ENCODE results near the gene SOX18. TPM values are rescaled to one million over a fixed set of nuclear protein-coding genes. Genes with fewer than 3 reads are reported as not detected.
A peak's percentile ranks its signal among the peaks of the same experiment; 100 is the strongest.

The SOX18 gene
- total RNA-seq (not detected), polyA plus RNA-seq (not detected)

DNA sequence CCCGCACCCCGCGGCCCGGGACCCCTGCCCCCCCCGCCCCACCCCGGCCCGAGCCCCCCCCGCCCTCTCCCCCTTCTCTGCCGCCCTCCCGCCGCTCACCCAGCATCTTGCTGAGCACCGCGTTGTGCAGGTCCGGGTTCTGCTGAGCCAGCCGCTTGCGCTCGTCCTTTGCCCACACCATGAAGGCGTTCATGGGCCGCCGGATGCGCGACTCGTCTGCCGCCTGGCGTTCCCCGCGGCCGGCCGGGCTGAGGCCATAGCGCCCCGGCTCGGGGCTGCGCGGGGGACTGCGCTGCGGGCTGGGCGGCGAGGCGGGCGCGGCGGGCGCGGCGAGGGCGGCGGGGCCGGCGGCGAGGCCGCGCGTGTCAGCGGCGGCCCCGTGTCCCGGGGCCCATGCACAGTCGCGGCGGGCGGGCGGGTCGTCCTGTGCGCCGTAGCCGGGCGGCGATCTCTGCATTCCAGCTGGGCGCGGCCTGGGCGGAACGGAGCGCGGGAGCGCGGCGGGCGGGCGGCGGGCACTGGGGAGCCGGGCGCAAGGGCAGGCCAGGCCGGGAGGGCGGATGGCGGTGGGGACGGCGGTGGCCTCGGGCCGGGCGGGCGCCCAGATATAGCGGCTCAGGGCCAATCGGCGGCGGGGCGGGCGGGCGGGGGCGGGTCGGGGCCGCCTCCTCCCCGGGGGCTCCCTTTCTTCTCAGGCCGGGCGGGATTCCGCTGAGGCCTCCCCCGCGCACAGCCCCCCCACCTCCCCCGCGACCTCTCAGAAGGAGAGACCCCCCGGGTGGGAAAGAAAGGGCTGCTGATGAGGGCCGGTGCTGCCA, at the start of gene SOX18:
SOX18 (minus strand) TSS at position 580 of the 818 bp plus-strand sequence; CDS start at position 457, 123 bp downstream.
- no peaks in the 10 kb centered on the region for H3K36me3 ChIP-seq (ENCODE audit: control insufficient read depth, insufficient read depth, low read length)
- DNase-seq (peak in 1 of 3 donors; percentile 49), ATAC-seq (ENCODE audit: low read depth in 2 of 2) (peak in 1 of 2 donors; percentile 47)
- peaks cover 0 to 4% (median 0%) of the 10 kb centered on the region in 7 donors for H3K9me3 Mint-ChIP-seq
- H3K4me3 Mint-ChIP-seq: peak within 1 kb of the TSS in 3 of 4 donors; percentile 38 to 74 (median 69)
- peaks cover 13% of the 10 kb centered on the region for H3K4me1 ChIP-seq (ENCODE audit: control insufficient read depth, insufficient read depth, low read length, poor library complexity, severe bottlenecking)
- peaks cover 0 to 23% (median 4%) of the 10 kb centered on the region in 4 donors for H3K4me1 Mint-ChIP-seq
- peaks cover 2% of the 10 kb centered on the region for H3K27me3 ChIP-seq (ENCODE audit: control insufficient read depth, insufficient read depth, low read length)
- no peak within 1 kb of the TSS for H3K27ac Mint-ChIP-seq
- no peaks in the 10 kb centered on the region for H3K36me3 Mint-ChIP-seq
- no peak within 1 kb of the TSS for H3K27ac ChIP-seq (ENCODE audit: insufficient read depth, low read length, poor library complexity, severe bottlenecking)
- H3K4me3 ChIP-seq (ENCODE audit: low read depth, low read length): no peak within 1 kb of the TSS
- peaks cover 53% of the 10 kb centered on the region for H3K27me3 Mint-ChIP-seq
- no peaks in the 10 kb centered on the region for H3K9me3 ChIP-seq (ENCODE audit: control insufficient read depth in 2 of 2, low read length in 2 of 2)

DNA sequence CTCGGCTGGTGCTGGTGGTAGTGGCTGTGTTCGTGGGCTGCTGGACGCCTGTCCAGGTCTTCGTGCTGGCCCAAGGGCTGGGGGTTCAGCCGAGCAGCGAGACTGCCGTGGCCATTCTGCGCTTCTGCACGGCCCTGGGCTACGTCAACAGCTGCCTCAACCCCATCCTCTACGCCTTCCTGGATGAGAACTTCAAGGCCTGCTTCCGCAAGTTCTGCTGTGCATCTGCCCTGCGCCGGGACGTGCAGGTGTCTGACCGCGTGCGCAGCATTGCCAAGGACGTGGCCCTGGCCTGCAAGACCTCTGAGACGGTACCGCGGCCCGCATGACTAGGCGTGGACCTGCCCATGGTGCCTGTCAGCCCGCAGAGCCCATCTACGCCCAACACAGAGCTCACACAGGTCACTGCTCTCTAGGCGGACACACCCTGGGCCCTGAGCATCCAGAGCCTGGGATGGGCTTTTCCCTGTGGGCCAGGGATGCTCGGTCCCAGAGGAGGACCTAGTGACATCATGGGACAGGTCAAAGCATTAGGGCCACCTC, 49.1 kb upstream of the SOX18 start:
- no peaks in the 10 kb centered on the region for H3K9me3 ChIP-seq (ENCODE audit: control insufficient read depth in 2 of 2, low read length in 2 of 2)
- no peak overlapping the region for H3K27ac ChIP-seq (ENCODE audit: insufficient read depth, low read length, poor library complexity, severe bottlenecking)
- peaks cover 0 to 15% (median 3%) of the 10 kb centered on the region in 4 donors for H3K4me1 Mint-ChIP-seq
- H3K9me3 Mint-ChIP-seq: peaks cover 0 to 5% (median 0%) of the 10 kb centered on the region in 7 donors
- H3K36me3 ChIP-seq (ENCODE audit: control insufficient read depth, insufficient read depth, low read length): no peaks in the 10 kb centered on the region
- H3K4me3 ChIP-seq (ENCODE audit: low read depth, low read length): no peak overlapping the region
- peaks cover 6% of the 10 kb centered on the region for H3K36me3 Mint-ChIP-seq
- DNase-seq (no peak), ATAC-seq (ENCODE audit: low read depth in 2 of 2) (no peak)
- H3K27me3 ChIP-seq (ENCODE audit: control insufficient read depth, insufficient read depth, low read length): peaks cover 6% of the 10 kb centered on the region
- peak overlapping the region in 1 of 4 donors; percentile 27 for H3K4me3 Mint-ChIP-seq
- no peak overlapping the region for H3K27ac Mint-ChIP-seq
- H3K4me1 ChIP-seq (ENCODE audit: control insufficient read depth, insufficient read depth, low read length, poor library complexity, severe bottlenecking): peaks cover 10% of the 10 kb centered on the region
- peaks cover 18% of the 10 kb centered on the region for H3K27me3 Mint-ChIP-seq

DNA sequence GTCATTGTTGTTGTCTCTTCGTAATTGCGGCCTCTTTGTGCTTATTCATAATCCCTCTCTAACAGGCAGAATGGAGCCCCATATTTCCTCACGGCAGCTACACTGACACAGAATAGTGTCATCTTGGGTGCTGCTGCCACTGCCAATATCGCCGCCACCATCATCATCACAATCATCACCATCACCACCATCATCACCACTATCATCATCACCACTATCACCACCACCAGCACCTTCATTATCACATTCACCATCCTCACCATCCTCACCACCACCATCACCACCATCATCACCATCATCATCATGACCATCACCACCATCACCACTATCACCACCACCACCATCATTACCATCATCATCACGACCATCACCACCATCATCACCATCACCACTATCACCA, 47.1 kb upstream of the SOX18 start:
- H3K4me1 ChIP-seq (ENCODE audit: control insufficient read depth, insufficient read depth, low read length, poor library complexity, severe bottlenecking): no peaks in the 10 kb centered on the region
- H3K36me3 Mint-ChIP-seq: peaks cover 6% of the 10 kb centered on the region
- no peak overlapping the region for H3K4me3 Mint-ChIP-seq
- no peak for ATAC-seq (ENCODE audit: low read depth in 2 of 2)
- H3K9me3 ChIP-seq (ENCODE audit: control insufficient read depth in 2 of 2, low read length in 2 of 2): no peaks in the 10 kb centered on the region
- no peak for DNase-seq
- no peak overlapping the region for H3K27ac Mint-ChIP-seq
- H3K27ac ChIP-seq (ENCODE audit: insufficient read depth, low read length, poor library complexity, severe bottlenecking): no peak overlapping the region
- peaks cover 0 to 16% (median 3%) of the 10 kb centered on the region in 4 donors for H3K4me1 Mint-ChIP-seq
- H3K9me3 Mint-ChIP-seq: peaks cover 0 to 5% (median 0%) of the 10 kb centered on the region in 7 donors
- H3K36me3 ChIP-seq (ENCODE audit: control insufficient read depth, insufficient read depth, low read length): no peaks in the 10 kb centered on the region
- no peak overlapping the region for H3K4me3 ChIP-seq (ENCODE audit: low read depth, low read length)
- H3K27me3 Mint-ChIP-seq: peaks cover 4% of the 10 kb centered on the region
- peaks cover 6% of the 10 kb centered on the region for H3K27me3 ChIP-seq (ENCODE audit: control insufficient read depth, insufficient read depth, low read length)

DNA sequence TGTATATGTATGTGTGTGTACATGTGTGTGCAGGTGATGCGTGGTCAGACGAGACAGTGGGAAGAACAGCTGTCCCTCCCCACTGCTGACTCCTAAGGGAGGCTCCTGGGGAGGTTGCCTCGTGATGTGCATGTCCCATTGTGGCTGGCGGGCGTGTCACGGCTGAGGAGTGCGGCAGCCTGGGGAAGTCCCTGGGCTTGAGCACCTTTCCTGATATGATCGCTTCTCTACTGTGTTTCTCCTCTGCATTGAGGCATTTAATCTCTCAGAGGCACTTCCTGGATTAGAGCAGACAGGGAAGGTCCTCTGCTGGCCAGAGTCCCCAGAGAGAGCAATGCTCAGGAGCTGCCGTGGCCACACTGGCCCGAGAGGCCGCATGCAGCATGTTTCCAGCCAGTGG, 46.5 kb upstream of the SOX18 start:
- DNase-seq: no peak
- ATAC-seq (ENCODE audit: low read depth in 2 of 2): no peak
- H3K27ac Mint-ChIP-seq: no peak overlapping the region

DNA sequence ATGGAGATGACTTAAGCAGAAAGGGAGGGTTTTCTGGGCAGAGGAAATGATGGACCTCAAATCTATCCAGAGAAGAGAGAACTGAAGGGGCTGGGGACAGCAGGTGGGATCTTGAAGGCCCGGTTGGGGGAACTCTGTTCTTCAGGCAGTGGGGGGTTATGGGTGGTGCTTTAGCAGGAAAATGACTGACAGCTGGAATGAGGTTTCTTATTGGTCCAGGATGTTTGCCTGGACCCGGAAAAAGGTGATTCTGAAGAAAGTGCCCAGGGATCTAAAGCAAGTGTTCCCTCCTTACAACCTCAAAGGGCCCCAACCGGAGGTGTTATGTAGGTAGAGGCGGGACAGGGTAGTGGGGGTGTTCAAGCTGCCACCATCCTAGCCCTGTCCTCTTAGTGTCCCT, 46.0 kb upstream of the SOX18 start:
- Mint-ChIP-seq H3K4me3 (no peak overlapping the region), H3K9me3 (peaks cover 0 to 5% (median 0%) of the 10 kb centered on the region in 7 donors), H3K4me1 (peaks cover 0 to 9% (median 3%) of the 10 kb centered on the region in 4 donors), H3K27ac (no peak overlapping the region), H3K36me3 (peaks cover 6% of the 10 kb centered on the region), H3K27me3 (no peaks in the 10 kb centered on the region)
- Histone ChIP-seq H3K27me3 (ENCODE audit: control insufficient read depth, insufficient read depth, low read length) (no peaks in the 10 kb centered on the region), H3K4me1 (ENCODE audit: control insufficient read depth, insufficient read depth, low read length, poor library complexity, severe bottlenecking) (no peaks in the 10 kb centered on the region), H3K27ac (ENCODE audit: insufficient read depth, low read length, poor library complexity, severe bottlenecking) (no peak overlapping the region), H3K36me3 (ENCODE audit: control insufficient read depth, insufficient read depth, low read length) (no peaks in the 10 kb centered on the region), H3K9me3 (ENCODE audit: control insufficient read depth in 2 of 2, low read length in 2 of 2) (no peaks in the 10 kb centered on the region), H3K4me3 (ENCODE audit: low read depth, low read length) (no peak overlapping the region)
- no peak for DNase-seq
- ATAC-seq (ENCODE audit: low read depth in 2 of 2): no peak

More for the DNA sequence above, 46.5 kb upstream of the SOX18 start:
- peaks cover 2% of the 10 kb centered on the region for H3K27me3 ChIP-seq (ENCODE audit: control insufficient read depth, insufficient read depth, low read length)
- H3K9me3 ChIP-seq (ENCODE audit: control insufficient read depth in 2 of 2, low read length in 2 of 2): no peaks in the 10 kb centered on the region
- no peaks in the 10 kb centered on the region for H3K36me3 ChIP-seq (ENCODE audit: control insufficient read depth, insufficient read depth, low read length)
- Mint-ChIP-seq H3K9me3 (peaks cover 0 to 5% (median 0%) of the 10 kb centered on the region in 7 donors), H3K4me1 (peaks cover 0 to 10% (median 3%) of the 10 kb centered on the region in 4 donors), H3K4me3 (no peak overlapping the region), H3K36me3 (peaks cover 6% of the 10 kb centered on the region), H3K27me3 (no peaks in the 10 kb centered on the region)
- H3K4me3 ChIP-seq (ENCODE audit: low read depth, low read length): no peak overlapping the region
- H3K27ac ChIP-seq (ENCODE audit: insufficient read depth, low read length, poor library complexity, severe bottlenecking): no peak overlapping the region
- H3K4me1 ChIP-seq (ENCODE audit: control insufficient read depth, insufficient read depth, low read length, poor library complexity, severe bottlenecking): no peaks in the 10 kb centered on the region

DNA sequence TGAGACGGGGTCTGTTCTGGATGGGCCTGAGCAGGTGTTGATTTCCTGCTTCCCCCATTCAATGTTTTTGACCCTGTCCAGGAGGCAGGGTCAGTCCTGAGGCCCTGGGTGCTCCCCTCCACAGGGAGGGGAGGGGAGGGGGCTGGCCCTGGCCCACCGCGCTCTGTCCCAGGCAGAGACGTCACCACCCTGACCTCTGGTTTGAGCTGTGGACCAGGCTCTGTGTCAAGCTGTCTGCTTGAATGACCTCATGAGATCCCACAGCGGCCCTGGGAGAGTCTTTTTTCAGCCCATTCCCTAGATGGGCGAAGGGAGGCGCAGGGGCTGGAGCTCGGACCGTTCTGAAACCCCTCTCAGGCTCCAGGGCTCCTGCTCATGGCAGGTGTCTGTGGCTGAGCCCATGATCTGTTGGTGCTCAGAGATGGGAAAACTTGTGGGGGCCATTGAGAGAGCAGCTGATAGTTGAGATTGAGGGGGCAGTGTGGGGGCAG, 43.6 kb upstream of the SOX18 start:
- Mint-ChIP-seq H3K4me3 (no peak overlapping the region), H3K36me3 (peaks cover 9% of the 10 kb centered on the region), H3K9me3 (peaks cover 0 to 5% (median 3%) of the 10 kb centered on the region in 7 donors), H3K4me1 (peaks cover 0 to 7% (median 3%) of the 10 kb centered on the region in 4 donors), H3K27ac (no peak overlapping the region), H3K27me3 (peaks cover 17% of the 10 kb centered on the region)
- no peak for DNase-seq
- no peak for ATAC-seq (ENCODE audit: low read depth in 2 of 2)
- Histone ChIP-seq H3K36me3 (ENCODE audit: control insufficient read depth, insufficient read depth, low read length) (no peaks in the 10 kb centered on the region), H3K27ac (ENCODE audit: insufficient read depth, low read length, poor library complexity, severe bottlenecking) (no peak overlapping the region), H3K27me3 (ENCODE audit: control insufficient read depth, insufficient read depth, low read length) (no peaks in the 10 kb centered on the region), H3K9me3 (ENCODE audit: control insufficient read depth in 2 of 2, low read length in 2 of 2) (no peaks in the 10 kb centered on the region), H3K4me1 (ENCODE audit: control insufficient read depth, insufficient read depth, low read length, poor library complexity, severe bottlenecking) (no peaks in the 10 kb centered on the region), H3K4me3 (ENCODE audit: low read depth, low read length) (no peak overlapping the region)

DNA sequence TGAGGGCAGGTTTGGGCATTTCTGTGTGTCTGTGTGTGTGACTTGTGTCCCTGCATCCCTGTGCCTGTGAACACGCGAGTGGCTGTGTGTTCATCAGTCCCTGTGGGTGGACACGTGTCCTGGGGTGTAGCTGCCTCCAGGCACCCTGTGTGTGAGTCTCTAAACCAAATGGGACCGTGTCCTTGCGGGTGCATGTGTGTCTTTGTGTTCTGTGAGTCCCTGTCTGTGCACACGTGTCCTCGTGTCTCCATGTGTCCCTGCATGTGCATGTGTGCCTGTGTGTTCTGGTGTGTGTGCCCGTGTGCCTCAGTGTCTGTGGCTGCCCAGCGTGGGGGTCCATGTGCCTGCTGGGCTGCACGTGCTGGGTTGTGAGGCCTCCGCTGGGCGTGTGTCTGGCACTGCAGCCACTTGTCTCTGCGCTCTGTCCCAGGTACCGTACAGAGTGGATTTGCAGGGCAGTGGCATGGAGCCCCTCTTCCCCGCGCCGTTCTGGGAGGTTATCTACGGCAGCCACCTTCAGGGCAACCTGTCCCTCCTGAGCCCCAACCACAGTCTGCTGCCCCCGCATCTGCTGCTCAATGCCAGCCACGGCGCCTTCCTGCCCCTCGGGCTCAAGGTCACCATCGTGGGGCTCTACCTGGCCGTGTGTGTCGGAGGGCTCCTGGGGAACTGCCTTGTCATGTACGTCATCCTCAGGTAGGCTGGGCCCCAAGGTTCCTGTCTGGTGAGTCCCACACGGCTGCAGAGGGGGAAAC, 43.0 kb upstream of the SOX18 start:
- H3K27me3 ChIP-seq (ENCODE audit: control insufficient read depth, insufficient read depth, low read length): no peaks in the 10 kb centered on the region
- H3K4me1 ChIP-seq (ENCODE audit: control insufficient read depth, insufficient read depth, low read length, poor library complexity, severe bottlenecking): no peaks in the 10 kb centered on the region
- no peak overlapping the region for H3K27ac ChIP-seq (ENCODE audit: insufficient read depth, low read length, poor library complexity, severe bottlenecking)
- DNase-seq (no peak), ATAC-seq (ENCODE audit: low read depth in 2 of 2) (no peak)
- H3K36me3 ChIP-seq (ENCODE audit: control insufficient read depth, insufficient read depth, low read length): no peaks in the 10 kb centered on the region
- H3K36me3 Mint-ChIP-seq: peaks cover 9% of the 10 kb centered on the region
- no peak overlapping the region for H3K27ac Mint-ChIP-seq
- H3K27me3 Mint-ChIP-seq: peaks cover 18% of the 10 kb centered on the region
- H3K4me3 Mint-ChIP-seq: no peak overlapping the region
- peaks cover 0 to 5% of the 10 kb centered on the region in 2 experiments for H3K9me3 ChIP-seq (ENCODE audit: control insufficient read depth in 2 of 2, low read length in 2 of 2)
- peaks cover 0 to 7% (median 5%) of the 10 kb centered on the region in 4 donors for H3K4me1 Mint-ChIP-seq
- peaks cover 0 to 5% (median 4%) of the 10 kb centered on the region in 7 donors for H3K9me3 Mint-ChIP-seq
- H3K4me3 ChIP-seq (ENCODE audit: low read depth, low read length): no peak overlapping the region

Measured in CD4-positive, CD25-positive, alpha-beta regulatory T cell (primary cell).